Measurements from ENCODE around the gene EME1. TPM values are rescaled to one million over a fixed set of nuclear protein-coding genes. Genes with fewer than 3 reads are reported as not detected.
A peak's percentile ranks its signal among the peaks of the same experiment; 100 is the strongest.

Gene EME1
- total and polyA plus RNA-seq, 2 of the 13 experiments (the other 11 are each of a cell fraction or from before 2014, with no cell fraction given): 20.7 to 24.6 TPM

DNA sequence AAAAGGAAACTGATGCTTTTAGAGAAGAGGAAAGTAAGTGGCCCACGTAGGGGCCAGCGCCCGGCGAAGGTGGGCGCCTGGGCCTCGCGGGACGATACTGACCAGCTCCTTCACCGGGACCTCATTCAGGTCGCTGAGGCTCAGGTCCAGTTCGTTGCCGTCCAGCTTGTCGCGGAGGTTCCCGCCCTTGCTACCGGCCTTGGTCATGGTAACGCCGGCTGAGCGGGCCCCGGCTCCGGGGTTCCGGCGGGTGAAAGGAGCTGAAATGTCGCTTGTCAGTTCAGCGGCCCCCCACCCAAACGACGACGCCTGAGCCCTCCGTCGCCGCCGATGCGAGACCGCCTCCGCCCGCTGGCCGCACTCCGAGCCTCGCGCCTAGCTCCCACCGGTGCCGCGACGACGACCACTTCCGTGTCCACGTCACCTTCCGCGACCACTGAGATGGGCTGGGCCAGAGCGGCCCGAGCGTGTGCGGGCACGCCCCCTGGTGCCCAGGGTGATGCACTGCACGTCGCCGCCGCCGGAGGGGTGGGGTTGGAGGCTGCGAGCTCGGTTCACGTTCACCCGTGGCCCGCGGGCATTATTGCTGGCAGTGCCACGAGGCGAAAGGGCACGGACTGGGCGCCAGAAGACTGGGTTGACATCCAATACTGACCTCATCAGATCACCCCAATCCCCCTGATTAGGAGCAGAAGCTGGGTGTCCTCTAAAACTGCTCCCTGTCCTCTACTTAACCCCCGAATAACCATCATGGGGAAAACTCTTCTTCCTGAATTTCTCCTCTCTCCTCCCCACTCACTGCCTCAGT, 24.3 kb downstream of the EME1 start, which contains the start of gene LRRC59 (continued):
- TF ChIP-seq, protein P1, sequence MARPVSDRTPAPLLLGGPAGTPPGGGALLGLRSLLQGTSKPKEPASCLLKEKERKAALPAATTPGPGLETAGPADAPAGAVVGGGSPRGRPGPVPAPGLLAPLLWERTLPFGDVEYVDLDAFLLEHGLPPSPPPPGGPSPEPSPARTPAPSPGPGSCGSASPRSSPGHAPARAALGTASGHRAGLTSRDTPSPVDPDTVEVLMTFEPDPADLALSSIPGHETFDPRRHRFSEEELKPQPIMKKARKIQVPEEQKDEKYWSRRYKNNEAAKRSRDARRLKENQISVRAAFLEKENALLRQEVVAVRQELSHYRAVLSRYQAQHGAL (CRISPR knock-in tag; IDR thresholded peaks at IDR 0.05; ENCODE audit: not compliant biosample characterization): no peak
- TF ChIP-seq HNF1A (IDR thresholded peaks at IDR 0.05; ENCODE audit: low read depth) (no peak; the same call in 1 of the 2 replicates), HNF1A (CRISPR knock-in tag; IDR thresholded peaks at IDR 0.05; ENCODE audit: borderline replicate concordance) (peak; percentile 92), SNRNP70 (IDR thresholded peaks at IDR 0.05; ENCODE audit: low read depth, low read length) (no peak), FLYWCH1 (CRISPR knock-in tag; IDR thresholded peaks at IDR 0.05) (peak; percentile 96; the same call in 1 of the 2 replicates), CHD2 (IDR thresholded peaks at IDR 0.05; ENCODE audit: low read depth, low read length) (no peak; the same call in 1 of the 2 replicates), ZSCAN30 (CRISPR knock-in tag; IDR thresholded peaks at IDR 0.05) (no peak), UBTF (CRISPR knock-in tag; IDR thresholded peaks at IDR 0.05) (peak; percentile 96), HMG20A (CRISPR knock-in tag; IDR thresholded peaks at IDR 0.05; ENCODE audit: borderline replicate concordance) (peak; percentile 70), MEIS1 (CRISPR knock-in tag; IDR thresholded peaks at IDR 0.05; ENCODE audit: borderline replicate concordance) (peak; percentile 98), FOXM1 (CRISPR knock-in tag; IDR thresholded peaks at IDR 0.05) (no peak), GLI4 (CRISPR knock-in tag; IDR thresholded peaks at IDR 0.05; ENCODE audit: borderline replicate concordance) (peak; percentile 98), RNF2 (conservative IDR thresholded peaks at IDR 0.05; ENCODE audit: low read depth) (peak; percentile 93), ZNF552 (CRISPR knock-in tag; IDR thresholded peaks at IDR 0.05; ENCODE audit: borderline replicate concordance) (peak; percentile 97), HMGXB4 (CRISPR knock-in tag; IDR thresholded peaks at IDR 0.05; ENCODE audit: borderline replicate concordance in 1 of 2, low read depth in 1 of 2) (peak; percentile 100), ZNF138 (CRISPR knock-in tag; IDR thresholded peaks at IDR 0.05; ENCODE audit: low read depth) (peak; percentile 98)
- TF ChIP-seq, protein P2, sequence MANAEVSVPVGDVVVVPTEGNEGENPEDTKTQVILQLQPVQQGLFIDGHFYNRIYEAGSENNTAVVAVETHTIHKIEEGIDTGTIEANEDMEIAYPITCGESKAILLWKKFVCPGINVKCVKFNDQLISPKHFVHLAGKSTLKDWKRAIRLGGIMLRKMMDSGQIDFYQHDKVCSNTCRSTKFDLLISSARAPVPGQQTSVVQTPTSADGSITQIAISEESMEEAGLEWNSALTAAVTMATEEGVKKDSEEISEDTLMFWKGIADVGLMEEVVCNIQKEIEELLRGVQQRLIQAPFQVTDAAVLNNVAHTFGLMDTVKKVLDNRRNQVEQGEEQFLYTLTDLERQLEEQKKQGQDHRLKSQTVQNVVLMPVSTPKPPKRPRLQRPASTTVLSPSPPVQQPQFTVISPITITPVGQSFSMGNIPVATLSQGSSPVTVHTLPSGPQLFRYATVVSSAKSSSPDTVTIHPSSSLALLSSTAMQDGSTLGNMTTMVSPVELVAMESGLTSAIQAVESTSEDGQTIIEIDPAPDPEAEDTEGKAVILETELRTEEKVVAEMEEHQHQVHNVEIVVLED (CRISPR knock-in tag; IDR thresholded peaks at IDR 0.05; ENCODE audit: borderline replicate concordance): peak; percentile 98
